HepG2 (cell line): Measurements from ENCODE around the gene SCP2. TPM values are rescaled to one million over a fixed set of nuclear protein-coding genes. Genes with fewer than 3 reads are reported as not detected.

Source experiments
- CC2D1A ChIP-seq: sonication (generic); formaldehyde crosslinking; IDR thresholded peaks from 2 replicates; pipeline ENCODE4 v1.8.1; 2023; ENCODE audit warnings: mild to moderate bottlenecking, missing genetic modification reagents
- CREB1 ChIP-seq, 2 experiments: fragments of 450-650 bp in 1 of 2; IDR thresholded peaks; 2 replicates each; pipeline ENCODE4 v1.6.1; 2016 to 2017; ENCODE audit warnings: control low read depth in 1 of 2, mild to moderate bottlenecking in 1 of 2, missing compliant biosample characterization in 1 of 2, missing genetic modification characterization in 1 of 2
- EHMT2 ChIP-seq: fragments of 200-600 bp; sonication (generic); IDR thresholded peaks from 2 replicates; pipeline ENCODE4 v1.7.0; 2017; ENCODE audit warnings: antibody characterized with exemption, low read depth, low read length, borderline replicate concordance
- IKZF5 ChIP-seq: IDR thresholded peaks from 2 replicates; pipeline ENCODE4 v1.6.1; 2018; ENCODE audit warnings: missing genetic modification reagents, mild to moderate bottlenecking, missing compliant biosample characterization
- KAT2B ChIP-seq: fragments of 150-350 bp; IDR thresholded peaks from 2 replicates; pipeline ENCODE4 v1.6.1; 2014; ENCODE audit warnings: low read depth, low read length, borderline replicate concordance
- KDM4B ChIP-seq: sonication (generic); formaldehyde crosslinking; IDR thresholded peaks from 2 replicates; pipeline ENCODE4 v1.4.0; 2020; ENCODE audit warnings: missing genetic modification reagents
- MATR3 ChIP-seq: sonication (generic); formaldehyde crosslinking; IDR thresholded peaks from 2 replicates; pipeline ENCODE4 v1.4.0; 2020; ENCODE audit warnings: missing genetic modification reagents
- NONO ChIP-seq, 2 experiments: fragments of 450-650 bp in 1 of 2; sonication (generic) in 1 of 2; formaldehyde crosslinking in 1 of 2; IDR thresholded peaks in 1 of 2; conservative IDR thresholded peaks in 1 of 2; 2 replicates each; pipeline versions ENCODE4 v1.6.1 to v1.8.0; 2017 to 2022; ENCODE audit warnings: mild to moderate bottlenecking in 1 of 2, missing genetic modification reagents in 1 of 2, moderate library complexity in 1 of 2
- RBM22 ChIP-seq: fragments of 200-400 bp; formaldehyde crosslinking; optimal IDR thresholded peaks from 2 replicates; pipeline ENCODE3; 2017; ENCODE audit warnings: mild to moderate bottlenecking, low read length, moderate library complexity
- REL ChIP-seq: sonication (generic); formaldehyde crosslinking; conservative IDR thresholded peaks from 2 replicates; pipeline ENCODE4 v1.8.0; 2022; ENCODE audit warnings: mild to moderate bottlenecking, missing genetic modification reagents, moderate library complexity
- REPIN1 ChIP-seq: sonication (generic); formaldehyde crosslinking; IDR thresholded peaks from 2 replicates; pipeline ENCODE4 v1.8.0; 2022; ENCODE audit warnings: missing genetic modification reagents, low read depth, mild to moderate bottlenecking, borderline replicate concordance
- RXRB ChIP-seq: IDR thresholded peaks from 2 replicates; pipeline ENCODE4 v1.6.1; 2016; ENCODE audit warnings: borderline replicate concordance, missing genetic modification reagents, missing compliant biosample characterization
- SRF ChIP-seq: IDR thresholded peaks from 2 replicates; pipeline ENCODE4 v1.6.1; 2011; ENCODE audit warnings: mild to moderate bottlenecking, low read depth, low read length, moderate library complexity
- SRSF9 ChIP-seq: fragments of 200-400 bp; formaldehyde crosslinking; IDR thresholded peaks from 2 replicates; pipeline ENCODE4 v1.6.1; 2018; ENCODE audit warnings: borderline replicate concordance, mild to moderate bottlenecking, low read depth, low read length; ENCODE audit not compliant: insufficient read depth, poor library complexity, severe bottlenecking
- ZBTB26 ChIP-seq: IDR thresholded peaks from 2 replicates; pipeline ENCODE4 v1.6.1; 2016; ENCODE audit warnings: missing compliant biosample characterization, missing genetic modification reagents, borderline replicate concordance
- ZBTB3 ChIP-seq: sonication (generic); formaldehyde crosslinking; IDR thresholded peaks from 2 replicates; pipeline ENCODE4 v1.4.0; 2020; ENCODE audit warnings: low read depth, mild to moderate bottlenecking, moderate library complexity, missing genetic modification reagents, borderline replicate concordance
- ZKSCAN1 ChIP-seq: fragments of 150-350 bp; IDR thresholded peaks from 2 replicates; pipeline ENCODE4 v1.6.1; 2014; ENCODE audit warnings: low read length
- ZNF234 ChIP-seq: sonication (generic); formaldehyde crosslinking; conservative IDR thresholded peaks from 2 replicates; pipeline ENCODE4 v1.5.1; 2020; ENCODE audit warnings: mild to moderate bottlenecking, missing genetic modification reagents
- ZNF354B ChIP-seq: sonication (generic); formaldehyde crosslinking; IDR thresholded peaks from 2 replicates; pipeline ENCODE4 v1.8.0; 2022; ENCODE audit warnings: mild to moderate bottlenecking, missing genetic modification reagents
- ZNF446 ChIP-seq: sonication (generic); formaldehyde crosslinking; IDR thresholded peaks from 2 replicates; pipeline ENCODE4 v1.5.0; 2020; ENCODE audit warnings: mild to moderate bottlenecking, missing genetic modification reagents
- ZNF484 ChIP-seq: sonication (generic); formaldehyde crosslinking; IDR thresholded peaks from 2 replicates; pipeline ENCODE4 v1.5.1; 2020; ENCODE audit warnings: mild to moderate bottlenecking, low read depth, missing genetic modification reagents, borderline replicate concordance
- ZNF75D ChIP-seq: sonication (generic); formaldehyde crosslinking; IDR thresholded peaks from 2 replicates; pipeline ENCODE4 v1.8.1; 2023; ENCODE audit warnings: missing genetic modification reagents, mild to moderate bottlenecking, borderline replicate concordance
- ZNF770 ChIP-seq: sonication (generic); formaldehyde crosslinking; IDR thresholded peaks from 2 replicates; pipeline ENCODE4 v1.5.0; 2020; ENCODE audit warnings: mild to moderate bottlenecking, missing genetic modification reagents
- ZNF800 ChIP-seq: sonication (generic); formaldehyde crosslinking; IDR thresholded peaks from 2 replicates; pipeline ENCODE4 v1.4.0; 2020; ENCODE audit warnings: missing genetic modification reagents
- polyA plus RNA-seq, 8 experiments: library from polyadenylated mRNA; depleted of rRNA in 3 of 8; stranded (reverse) in 7 of 8; unstranded in 1 of 8; fragments of >200 nt; fragmentation: Illumina TruSeq in 4 of 8; extraction: Trizol in 4 of 8; gene quantifications; 2 replicates each; pipeline versions ENCODE4 v1.2.1 to v1.2.3, GENCODE V29; 2011 to 2016; ENCODE audit warnings: low read depth in 4 of 8, missing spikeins in 1 of 8, mixed read lengths in 1 of 8; ENCODE audit not compliant: insufficient read depth in 1 of 8
- total RNA-seq, 5 experiments: library from RNA; depleted of rRNA; stranded (reverse); fragments of >200 nt; fragmentation: Illumina TruSeq; extraction: Trizol; gene quantifications; 2 replicates each; pipeline ENCODE4 v1.2.3, GENCODE V29; 2016; ENCODE audit warnings: low read depth in 1 of 5

Gene SCP2
- total and polyA plus RNA-seq, 2 of the 13 experiments (the other 11 are each of a cell fraction or from before 2014, with no cell fraction given), result 59.0 to 133 TPM

GRCh38 chr1:52920791-52921291 is 6.2 kb upstream of the SCP2 start (continued):
- TF ChIP-seq CREB1 (IDR thresholded peaks at IDR 0.05) (no peak), CREB1 (CRISPR knock-in tag; IDR thresholded peaks at IDR 0.05) (peak; percentile 62; the same call in 1 of the 2 replicates), ZNF800 (CRISPR knock-in tag) (no peak), ZNF234 (CRISPR knock-in tag) (no peak), KAT2B (no peak), ZNF484 (no peak), IKZF5 (CRISPR knock-in tag) (no peak), RBM22 (no peak), ZKSCAN1 (no peak), ZBTB26 (CRISPR knock-in tag) (peak; percentile 91; the same call in 1 of the 2 replicates), SRSF9 (no peak), ZNF770 (CRISPR knock-in tag) (peak; percentile 46), ZNF354B (CRISPR knock-in tag) (no peak), ZBTB3 (no peak), MATR3 (CRISPR knock-in tag) (no peak), ZNF446 (CRISPR knock-in tag) (no peak), NONO (IDR thresholded peaks at IDR 0.05) (no peak), NONO (CRISPR knock-in tag; conservative IDR thresholded peaks at IDR 0.05) (no peak), EHMT2 (no peak), CC2D1A (CRISPR knock-in tag) (no peak), KDM4B (CRISPR knock-in tag) (no peak), REPIN1 (CRISPR knock-in tag) (0 out of 2 replicates have a peak, but pooled peaks have one; percentile 34), REL (CRISPR knock-in tag) (no peak), SRF (no peak), ZNF75D (CRISPR knock-in tag) (no peak), RXRB (CRISPR knock-in tag) (no peak)
